Progenitor cell of endocrine pancreas (in vitro differentiated cells): Measurements from ENCODE around the gene UBE2J1. TPM values are rescaled to one million over a fixed set of nuclear protein-coding genes. Genes with fewer than 3 reads are reported as not detected.
"Not testable (repeated sequence)": the region's sequence is repeated elsewhere in the genome, so short reads cannot be mapped to it uniquely, and the experiment has no call there.

Experiments used
- DNase-seq: peaks from one replicate; pipeline ENCODE4 v3.0.0; 2021; ENCODE audit warnings: low spot score; ENCODE audit not compliant: unreplicated experiment
- H3K27ac Mint-ChIP-seq: 2 replicates; pipeline ENCODE4 v1.8.0; 2021; ENCODE audit warnings: mild to moderate bottlenecking, moderate library complexity, mixed read lengths
- H3K27me3 Mint-ChIP-seq: 2 replicates; pipeline ENCODE4 v1.8.0; 2021; ENCODE audit warnings: mixed read lengths
- H3K36me3 Mint-ChIP-seq: 2 replicates; pipeline ENCODE4 v1.8.0; 2022; ENCODE audit warnings: mixed read lengths; ENCODE audit not compliant: insufficient read depth
- H3K4me1 Mint-ChIP-seq: 2 replicates; pipeline ENCODE4 v1.8.0; 2021; ENCODE audit warnings: low read depth, mixed read lengths
- H3K4me3 Mint-ChIP-seq: 2 replicates; pipeline ENCODE4 v1.8.0; 2021; ENCODE audit warnings: low read depth, mild to moderate bottlenecking, moderate library complexity, mixed read lengths
- H3K9me3 Mint-ChIP-seq: 2 replicates; pipeline ENCODE4 v1.8.0; 2021; ENCODE audit warnings: low read depth, mixed read lengths
- long read RNA-seq: library from polyadenylated mRNA; unstranded; transcript quantifications from one replicate; pipeline ENCODE4 v2.0.0, GENCODE V29; 2020
- total RNA-seq: library from RNA; stranded (reverse); gene quantifications from 2 replicates; pipeline ENCODE4 v1.2.1, GENCODE V29; 2021
- TF ChIP-seq, protein P1 (sequence below): fragments of 200-600 bp; sonication (generic); IDR thresholded peaks from one replicate; pipeline ENCODE4 v1.5.0; 2021; ENCODE audit warnings: antibody characterized with exemption, mild to moderate bottlenecking; ENCODE audit not compliant: unreplicated experiment

UBE2J1 gene
- total RNA-seq, result 36.0 and 36.2 TPM in 2 replicates
- long read RNA-seq, full-length matches to known transcripts, result 20 of 46 reads
- long read RNA-seq, partial matches to known transcripts, result 14 of 46 reads
- long read RNA-seq, other reads (novel, unspliced or antisense), result 12 of 46 reads

GRCh38 chr6:89352278-89353117 lies at the start of gene UBE2J1:
Gene UBE2J1, minus strand, starts transcription at chr6:89352722. Its CDS starts 153 bp downstream, at chr6:89352569.
- no peaks in the 10 kb centered on the region for H3K9me3 Mint-ChIP-seq
- peak within 1 kb of the TSS; percentile 98 for H3K27ac Mint-ChIP-seq
- no peaks in the 10 kb centered on the region for H3K27me3 Mint-ChIP-seq
- TF ChIP-seq, protein P1, sequence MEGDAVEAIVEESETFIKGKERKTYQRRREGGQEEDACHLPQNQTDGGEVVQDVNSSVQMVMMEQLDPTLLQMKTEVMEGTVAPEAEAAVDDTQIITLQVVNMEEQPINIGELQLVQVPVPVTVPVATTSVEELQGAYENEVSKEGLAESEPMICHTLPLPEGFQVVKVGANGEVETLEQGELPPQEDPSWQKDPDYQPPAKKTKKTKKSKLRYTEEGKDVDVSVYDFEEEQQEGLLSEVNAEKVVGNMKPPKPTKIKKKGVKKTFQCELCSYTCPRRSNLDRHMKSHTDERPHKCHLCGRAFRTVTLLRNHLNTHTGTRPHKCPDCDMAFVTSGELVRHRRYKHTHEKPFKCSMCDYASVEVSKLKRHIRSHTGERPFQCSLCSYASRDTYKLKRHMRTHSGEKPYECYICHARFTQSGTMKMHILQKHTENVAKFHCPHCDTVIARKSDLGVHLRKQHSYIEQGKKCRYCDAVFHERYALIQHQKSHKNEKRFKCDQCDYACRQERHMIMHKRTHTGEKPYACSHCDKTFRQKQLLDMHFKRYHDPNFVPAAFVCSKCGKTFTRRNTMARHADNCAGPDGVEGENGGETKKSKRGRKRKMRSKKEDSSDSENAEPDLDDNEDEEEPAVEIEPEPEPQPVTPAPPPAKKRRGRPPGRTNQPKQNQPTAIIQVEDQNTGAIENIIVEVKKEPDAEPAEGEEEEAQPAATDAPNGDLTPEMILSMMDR, result no peak
- DNase-seq, result peak; percentile 84
- H3K4me3 Mint-ChIP-seq, result peak within 1 kb of the TSS; percentile 89
- peaks cover 36% of the 10 kb centered on the region for H3K4me1 Mint-ChIP-seq
- H3K36me3 Mint-ChIP-seq, result peaks cover 2% of the 10 kb centered on the region

DNA sequence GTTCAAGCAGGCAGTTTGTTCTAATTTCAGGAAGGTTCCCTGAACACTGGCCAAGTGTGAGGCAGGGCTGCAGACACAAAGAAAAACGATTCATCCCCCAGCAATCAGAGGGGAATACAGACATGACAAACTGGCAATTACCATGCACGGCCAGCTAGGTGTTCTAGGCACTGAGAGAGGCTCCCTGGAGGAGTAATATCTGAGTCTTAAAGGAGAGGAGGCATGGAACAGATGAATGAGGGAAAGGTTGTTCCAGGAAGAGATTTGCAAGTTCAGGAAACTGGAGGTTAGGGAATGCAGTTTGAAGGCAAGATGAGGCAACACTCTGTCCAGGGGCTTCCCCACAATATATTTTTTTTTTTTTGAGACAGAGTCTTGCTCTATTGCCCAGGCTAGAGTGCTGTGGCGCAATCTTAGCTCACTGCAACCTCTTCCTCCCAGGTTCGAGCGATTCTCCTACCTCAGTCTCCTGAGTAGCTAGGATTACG lies 48.4 kb upstream of the UBE2J1 start:
- no peaks in the 10 kb centered on the region for H3K36me3 Mint-ChIP-seq
- peaks cover 5% of the 10 kb centered on the region for H3K4me1 Mint-ChIP-seq
- H3K27me3 Mint-ChIP-seq, result peaks cover 14% of the 10 kb centered on the region
- TF ChIP-seq, protein P1, result no peak
- no peak overlapping the region for H3K27ac Mint-ChIP-seq
- no peak for DNase-seq
- H3K4me3 Mint-ChIP-seq, result no peak overlapping the region
- no peaks in the 10 kb centered on the region for H3K9me3 Mint-ChIP-seq

DNA sequence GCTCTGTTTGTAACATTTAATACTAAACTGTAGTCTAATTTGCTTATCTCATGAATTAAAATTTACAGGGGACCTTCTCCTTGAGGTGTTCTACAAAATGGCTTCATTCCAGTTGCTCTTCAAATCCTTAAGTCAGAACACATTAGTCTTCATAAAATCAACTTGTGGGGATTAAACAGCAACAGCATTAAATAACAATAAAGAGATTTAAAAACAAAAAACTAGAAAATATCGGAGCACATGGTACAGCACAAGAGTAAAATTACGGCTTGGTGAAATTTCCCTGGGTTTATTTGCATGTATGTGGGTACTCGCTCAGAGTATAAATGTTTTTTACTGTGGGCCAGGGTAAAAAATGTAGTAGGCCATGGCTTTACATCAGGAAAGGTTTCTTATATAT lies 47.5 kb upstream of the UBE2J1 start:
- peaks cover 6% of the 10 kb centered on the region for H3K27me3 Mint-ChIP-seq
- H3K4me3 Mint-ChIP-seq, result no peak overlapping the region

DNA sequence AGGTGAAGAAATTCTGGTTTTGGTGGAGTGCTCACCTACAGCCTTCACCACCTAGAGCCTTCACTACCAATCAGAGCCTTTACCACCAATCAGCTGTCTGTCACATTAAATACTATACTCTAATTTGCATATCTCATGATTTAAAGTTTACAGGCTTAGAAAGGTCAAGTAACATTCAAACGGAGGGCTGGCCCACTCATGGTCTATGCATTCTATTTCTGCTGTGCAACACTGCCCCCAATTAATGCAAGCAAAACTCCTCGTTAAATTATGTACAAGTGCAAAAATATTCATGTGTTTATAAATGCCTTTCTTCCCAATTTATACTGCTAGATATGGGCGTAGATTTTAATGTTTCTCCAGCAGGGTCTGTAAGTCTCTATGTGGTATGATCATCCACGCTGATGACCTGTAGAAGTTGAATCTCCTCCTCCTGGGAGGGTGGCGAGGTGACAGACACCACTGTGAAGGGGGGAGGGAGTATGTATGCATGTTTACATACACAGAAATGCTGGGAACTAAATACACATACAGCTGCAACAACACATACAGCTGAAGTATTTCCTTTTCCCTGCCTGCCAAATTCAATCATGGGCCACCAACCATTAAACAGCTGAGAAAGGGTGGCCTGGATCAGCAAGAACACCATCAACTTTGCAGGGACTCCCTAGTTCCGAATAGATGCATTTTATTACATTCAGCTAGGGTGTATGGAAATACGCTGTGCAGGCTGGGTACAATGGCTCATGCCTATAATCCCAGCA lies 46.4 kb upstream of the UBE2J1 start:
- H3K36me3 Mint-ChIP-seq, result no peaks in the 10 kb centered on the region
- no peaks in the 10 kb centered on the region for H3K27me3 Mint-ChIP-seq
- no peak overlapping the region for H3K27ac Mint-ChIP-seq
- no peaks in the 10 kb centered on the region for H3K9me3 Mint-ChIP-seq
- DNase-seq, result no peak
- H3K4me3 Mint-ChIP-seq, result no peak overlapping the region
- TF ChIP-seq, protein P1, result no peak
- peaks cover 5% of the 10 kb centered on the region for H3K4me1 Mint-ChIP-seq

More for the DNA sequence above, 47.5 kb upstream of the UBE2J1 start:
- Mint-ChIP-seq H3K4me1 (peaks cover 5% of the 10 kb centered on the region), H3K9me3 (no peaks in the 10 kb centered on the region), H3K27ac (no peak overlapping the region), H3K36me3 (no peaks in the 10 kb centered on the region)
- TF ChIP-seq, protein P1, result no peak
- DNase-seq, result no peak

- H3K27me3 Mint-ChIP-seq, H3K36me3 Mint-ChIP-seq, H3K9me3 Mint-ChIP-seq, DNase-seq, H3K4me1 Mint-ChIP-seq, H3K4me3 Mint-ChIP-seq, H3K27ac Mint-ChIP-seq: not testable (repeated sequence)
These were observed 45.4 kb upstream of the UBE2J1 start for GRCh38 chr6:89397884-89398283.
